Measurements from ENCODE around the gene ADGRG3.

The ADGRG3 gene

DNA sequence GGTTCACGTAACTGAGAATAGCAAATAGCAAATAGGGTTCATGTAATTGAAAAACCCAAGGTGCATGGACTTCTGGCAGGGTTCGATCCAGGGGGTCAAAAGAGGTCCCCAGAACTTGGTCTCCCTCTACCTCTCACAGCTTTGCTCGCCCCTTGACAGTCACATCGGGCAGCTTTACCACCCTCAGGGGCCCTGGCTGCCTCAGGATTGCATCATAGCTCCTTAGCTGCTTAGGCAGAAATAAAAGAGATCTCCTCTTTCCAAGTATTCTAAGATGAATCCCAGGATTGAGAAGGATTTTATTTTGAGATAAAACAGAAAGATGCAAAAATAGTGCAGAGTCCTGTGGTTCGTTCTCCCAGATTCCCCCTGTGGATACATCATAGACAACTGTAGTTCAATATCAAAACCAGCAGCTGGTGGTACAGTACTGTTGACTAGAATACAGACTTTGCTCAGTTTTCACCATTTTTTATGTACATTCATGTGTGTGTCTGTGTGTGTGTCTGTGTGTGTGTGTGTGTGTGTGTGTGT lies 12.8 kb downstream of the ADGRG3 start:
- no peak for DNase-seq (ENCODE audit: low read depth)
- TF ChIP-seq, protein P1, sequence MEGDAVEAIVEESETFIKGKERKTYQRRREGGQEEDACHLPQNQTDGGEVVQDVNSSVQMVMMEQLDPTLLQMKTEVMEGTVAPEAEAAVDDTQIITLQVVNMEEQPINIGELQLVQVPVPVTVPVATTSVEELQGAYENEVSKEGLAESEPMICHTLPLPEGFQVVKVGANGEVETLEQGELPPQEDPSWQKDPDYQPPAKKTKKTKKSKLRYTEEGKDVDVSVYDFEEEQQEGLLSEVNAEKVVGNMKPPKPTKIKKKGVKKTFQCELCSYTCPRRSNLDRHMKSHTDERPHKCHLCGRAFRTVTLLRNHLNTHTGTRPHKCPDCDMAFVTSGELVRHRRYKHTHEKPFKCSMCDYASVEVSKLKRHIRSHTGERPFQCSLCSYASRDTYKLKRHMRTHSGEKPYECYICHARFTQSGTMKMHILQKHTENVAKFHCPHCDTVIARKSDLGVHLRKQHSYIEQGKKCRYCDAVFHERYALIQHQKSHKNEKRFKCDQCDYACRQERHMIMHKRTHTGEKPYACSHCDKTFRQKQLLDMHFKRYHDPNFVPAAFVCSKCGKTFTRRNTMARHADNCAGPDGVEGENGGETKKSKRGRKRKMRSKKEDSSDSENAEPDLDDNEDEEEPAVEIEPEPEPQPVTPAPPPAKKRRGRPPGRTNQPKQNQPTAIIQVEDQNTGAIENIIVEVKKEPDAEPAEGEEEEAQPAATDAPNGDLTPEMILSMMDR (conservative IDR thresholded peaks at IDR 0.05; ENCODE audit: low read length) = no peak

DNA sequence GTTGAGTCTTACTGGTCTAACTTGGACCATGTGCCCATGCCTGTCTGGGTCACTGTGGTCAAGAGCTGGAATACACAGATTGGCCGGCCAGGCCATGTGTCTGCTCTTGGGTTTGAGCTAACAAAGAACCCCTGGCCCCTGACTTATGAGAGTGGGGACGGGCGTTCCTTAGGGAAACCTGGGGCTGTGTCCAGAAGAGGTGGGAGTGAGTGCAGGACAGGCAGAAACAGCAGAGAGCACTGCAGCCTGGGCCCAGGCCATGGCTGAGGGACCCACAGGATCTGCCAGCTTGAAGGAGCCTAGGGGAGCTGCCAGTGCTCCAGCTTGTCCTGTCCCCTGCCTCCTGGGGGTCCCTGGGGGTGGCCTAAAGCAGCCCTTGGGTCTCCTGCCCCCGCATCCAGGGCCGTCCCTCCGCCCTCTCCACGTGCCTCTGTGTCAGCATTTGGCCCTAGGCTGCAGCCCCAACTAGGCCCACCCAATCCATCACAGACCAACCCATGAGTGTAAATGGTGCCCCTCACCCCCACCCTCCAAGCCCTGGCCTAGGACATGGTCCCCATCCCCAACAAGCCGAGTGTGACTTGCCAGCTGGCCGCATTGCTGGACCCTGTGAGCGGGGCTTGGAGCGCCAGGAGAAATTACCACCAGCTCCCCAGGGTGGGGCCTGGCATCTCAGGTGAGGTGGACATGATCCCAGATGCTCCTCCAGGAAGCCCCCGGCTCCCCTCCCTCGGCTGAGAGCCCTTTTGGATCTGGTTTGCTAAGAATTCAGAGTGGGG lies 14.0 kb downstream of the ADGRG3 start:
- DNase-seq (ENCODE audit: low read depth) = no peak
- TF ChIP-seq, protein P1 (conservative IDR thresholded peaks at IDR 0.05; ENCODE audit: low read length) = no peak
- no peak overlapping the region for H3K4me3 ChIP-seq (ENCODE audit: low read length)

More for the DNA sequence above, 12.8 kb downstream of the ADGRG3 start:
- H3K4me3 ChIP-seq (ENCODE audit: low read length) = no peak overlapping the region

DNA sequence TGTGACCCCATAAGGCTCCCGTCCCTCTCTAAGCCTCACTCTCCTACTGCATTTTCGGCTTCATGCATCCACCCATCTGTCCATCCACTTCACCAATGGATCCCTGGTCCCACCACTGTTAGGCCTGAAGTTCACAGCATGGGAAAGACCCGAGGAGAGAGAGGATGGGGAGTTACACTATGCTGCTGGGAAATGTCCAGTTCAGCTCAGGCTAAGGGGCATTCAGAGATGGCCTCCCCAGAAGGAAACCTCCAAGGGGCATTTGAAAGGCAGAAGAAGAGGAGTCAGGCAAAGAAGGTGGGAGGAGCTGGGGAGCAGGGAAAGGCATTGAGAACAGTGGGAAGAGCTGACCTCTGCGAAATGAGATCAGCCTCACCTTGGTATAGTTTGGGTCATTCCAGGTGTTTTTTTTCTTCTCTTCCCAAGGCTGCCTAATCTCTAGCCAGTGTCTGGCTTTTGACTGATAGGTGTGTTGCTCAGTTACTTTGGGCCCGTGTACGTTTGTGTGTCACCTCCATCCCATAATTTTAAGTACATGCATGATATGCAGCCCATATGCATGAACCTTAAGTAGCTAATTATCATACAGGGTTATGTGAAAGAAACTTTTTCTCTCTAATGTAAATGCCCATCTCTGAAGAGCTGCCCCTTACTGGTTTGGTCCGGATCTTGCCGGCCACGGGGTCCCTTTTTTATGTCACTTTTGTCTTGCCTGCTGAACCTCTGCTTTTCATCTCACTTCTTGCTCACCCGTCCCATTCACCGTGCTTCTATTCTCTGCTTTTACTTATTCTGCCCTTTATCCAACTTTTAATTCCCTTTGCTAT lies 14.9 kb downstream of the ADGRG3 start:
- TF ChIP-seq, protein P1 (conservative IDR thresholded peaks at IDR 0.05; ENCODE audit: low read length) = no peak
- H3K4me3 ChIP-seq (ENCODE audit: low read length) = no peak overlapping the region
- DNase-seq (ENCODE audit: low read depth) = no peak

DNA sequence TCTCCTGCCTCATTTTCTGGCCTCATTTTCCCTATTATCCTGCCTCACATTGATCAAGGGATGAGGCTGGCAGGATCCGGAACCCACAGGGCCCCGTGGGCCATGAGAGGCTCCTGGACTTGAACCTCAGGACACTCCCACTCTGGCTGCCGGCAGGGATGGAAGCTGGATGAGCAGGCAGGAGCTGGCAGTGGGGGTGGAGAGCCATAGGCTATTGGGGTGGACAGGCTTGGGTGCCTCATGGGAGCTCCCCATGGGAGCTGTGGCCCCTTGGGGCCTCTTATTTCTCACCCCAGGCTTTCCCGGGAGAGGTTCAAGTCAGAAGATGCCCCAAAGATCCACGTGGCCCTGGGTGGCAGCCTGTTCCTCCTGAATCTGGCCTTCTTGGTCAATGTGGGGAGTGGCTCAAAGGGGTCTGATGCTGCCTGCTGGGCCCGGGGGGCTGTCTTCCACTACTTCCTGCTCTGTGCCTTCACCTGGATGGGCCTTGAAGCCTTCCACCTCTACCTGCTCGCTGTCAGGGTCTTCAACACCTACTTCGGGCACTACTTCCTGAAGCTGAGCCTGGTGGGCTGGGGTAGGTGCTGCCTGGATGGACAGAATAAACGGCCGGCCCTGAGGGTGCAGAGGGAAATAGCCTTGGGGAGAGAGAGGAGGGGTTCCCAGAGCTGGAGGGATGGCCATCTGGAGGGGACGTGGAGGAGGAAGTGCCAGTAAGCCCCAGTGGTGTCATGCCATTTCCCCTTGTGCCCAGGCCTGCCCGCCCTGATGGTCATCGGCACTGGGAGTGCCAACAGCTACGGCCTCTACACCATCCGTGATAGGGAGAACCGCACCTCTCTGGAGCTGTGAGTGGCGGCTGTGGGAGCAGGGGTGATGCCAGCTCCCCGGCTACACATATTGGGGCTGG lies 15.8 kb downstream of the ADGRG3 start:
- DNase-seq (ENCODE audit: low read depth) = no peak

DNA sequence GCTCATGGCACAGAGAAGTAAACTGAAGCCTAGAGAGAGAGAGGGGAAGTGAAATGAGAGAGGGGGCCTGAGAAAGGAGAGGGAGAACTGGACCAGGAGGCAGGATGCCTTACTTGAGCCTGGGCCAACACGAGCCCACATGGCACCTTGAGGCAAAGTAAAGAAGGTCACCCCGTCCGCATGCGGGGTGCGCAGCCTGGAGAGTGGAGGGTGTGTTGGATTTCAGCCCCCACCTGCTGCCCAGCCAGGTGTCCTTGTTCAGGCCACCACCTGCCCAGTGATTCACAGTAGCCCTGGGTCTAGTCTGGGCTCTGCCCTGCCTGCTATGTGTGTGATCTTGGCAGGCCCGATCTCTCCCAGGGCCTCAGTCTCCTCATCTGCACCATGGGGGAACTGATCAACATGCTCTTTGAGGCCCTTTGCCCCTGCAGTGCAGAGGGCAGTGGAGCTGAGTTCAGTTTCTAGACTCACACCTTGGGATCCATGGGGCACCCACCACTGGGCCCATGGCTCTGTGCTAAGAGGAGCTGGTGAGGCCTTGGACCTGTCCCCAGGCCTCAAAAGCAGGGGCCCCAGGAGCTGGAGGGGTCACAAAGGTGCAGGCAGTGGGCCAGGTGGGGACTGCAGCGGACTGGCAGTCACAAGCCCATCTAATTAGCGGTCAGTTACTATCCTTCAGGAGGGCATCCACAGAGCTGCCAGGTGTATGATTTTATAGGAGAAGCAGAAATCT lies 16.7 kb downstream of the ADGRG3 start:
- no peak overlapping the region for H3K4me3 ChIP-seq (ENCODE audit: low read length)
- DNase-seq (ENCODE audit: low read depth) = no peak
- TF ChIP-seq, protein P1 (conservative IDR thresholded peaks at IDR 0.05; ENCODE audit: low read length) = no peak

More for the DNA sequence above, 15.8 kb downstream of the ADGRG3 start:
- no peak overlapping the region for H3K4me3 ChIP-seq (ENCODE audit: low read length)
- TF ChIP-seq, protein P1 (conservative IDR thresholded peaks at IDR 0.05; ENCODE audit: low read length) = no peak

DNA sequence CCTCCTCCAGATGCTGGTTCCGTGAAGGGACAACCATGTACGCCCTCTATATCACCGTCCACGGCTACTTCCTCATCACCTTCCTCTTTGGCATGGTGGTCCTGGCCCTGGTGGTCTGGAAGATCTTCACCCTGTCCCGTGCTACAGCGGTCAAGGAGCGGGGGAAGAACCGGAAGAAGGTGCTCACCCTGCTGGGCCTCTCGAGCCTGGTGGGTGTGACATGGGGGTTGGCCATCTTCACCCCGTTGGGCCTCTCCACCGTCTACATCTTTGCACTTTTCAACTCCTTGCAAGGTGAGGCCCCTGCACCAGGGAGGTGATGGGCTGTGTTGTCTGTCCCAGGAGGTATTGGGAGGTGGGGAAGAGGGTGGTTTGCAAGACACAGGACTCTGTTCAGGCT lies 17.5 kb downstream of the ADGRG3 start:
- TF ChIP-seq, protein P1 (conservative IDR thresholded peaks at IDR 0.05; ENCODE audit: low read length) = no peak
- H3K4me3 ChIP-seq (ENCODE audit: low read length) = no peak overlapping the region
- DNase-seq (ENCODE audit: low read depth) = no peak
